IMR-90 (cell line): ENCODE results near the gene FAM177A1. TPM values are rescaled to one million over a fixed set of nuclear protein-coding genes. Genes with fewer than 3 reads are reported as not detected.

Experiments used
- ATAC-seq: fragments of 200-7000 bp; cut with Tn5 transposase; 2 replicates; pipeline ENCODE4 v1.9.1; 2020; ENCODE audit warnings: low read depth, mild to moderate bottlenecking, moderate library complexity
- BruUV-seq: library from RNA; stranded (reverse); fragments of 400-500 nt; replicated peaks from 2 replicates; lab custom pipeline; 2021; lab: Mats Ljungman, UMichigan
- CTCF ChIA-PET: fragments of 300-600 bp; formaldehyde crosslinking; extraction: SDS; loops from one replicate; lab custom pipeline; 2021; ENCODE audit warnings: antibody characterized with exemption; lab: Yijun Ruan, JAX
- POLR2A ChIA-PET: fragments of 300-600 bp; sonication (Branson Sonifier 250); formaldehyde crosslinking; loops from one replicate; lab custom pipeline; 2022; ENCODE audit warnings: antibody characterized with exemption; ENCODE audit not compliant: unreplicated experiment; lab: Charles Lee
- DNase-seq: peaks from one replicate; pipeline ENCODE4 v3.0.0; 2013
- H2AFZ ChIP-seq: replicated peaks from 2 replicates; pipeline ENCODE3; 2013; ENCODE audit warnings: low read length, mild to moderate bottlenecking; ENCODE audit not compliant: poor library complexity
- H2AK5ac ChIP-seq: 2 replicates; pipeline ENCODE4 v1.6.1; 2013; ENCODE audit warnings: low read depth, low read length, inconsistent platforms
- H2AK9ac ChIP-seq: replicated peaks from 2 replicates; pipeline ENCODE3; 2013; ENCODE audit warnings: mild to moderate bottlenecking, low read depth, low read length, moderate library complexity; ENCODE audit not compliant: poor library complexity
- H2BK120ac ChIP-seq: 2 replicates; pipeline ENCODE4 v1.6.1; 2013; ENCODE audit warnings: low read depth, low read length, inconsistent platforms
- H2BK15ac ChIP-seq: 3 replicates; pipeline ENCODE4 v1.6.1; 2013; ENCODE audit warnings: low read depth, low read length, inconsistent platforms
- H2BK20ac ChIP-seq: 2 replicates; pipeline ENCODE4 v1.6.1; 2013; ENCODE audit warnings: low read depth, mild to moderate bottlenecking, inconsistent platforms, low read length, moderate library complexity
- H2BK5ac ChIP-seq: 2 replicates; pipeline ENCODE4 v1.6.1; 2013; ENCODE audit warnings: mild to moderate bottlenecking, low read depth, low read length, inconsistent platforms; ENCODE audit not compliant: poor library complexity, severe bottlenecking
- H3K14ac ChIP-seq: replicated peaks from 2 replicates; pipeline ENCODE4 v1.6.1; 2013; ENCODE audit warnings: low read depth, low read length, inconsistent platforms
- H3K18ac ChIP-seq: 2 replicates; pipeline ENCODE4 v1.6.1; 2013; ENCODE audit warnings: low read depth, low read length, control low read depth
- H3K23ac ChIP-seq: 2 replicates; pipeline ENCODE4 v1.6.1; 2013; ENCODE audit warnings: low read depth, low read length, inconsistent platforms
- H3K27ac ChIP-seq: 2 replicates; pipeline ENCODE4 v1.5.1; 2013; ENCODE audit warnings: mild to moderate bottlenecking, control low read depth, low read length; ENCODE audit not compliant: insufficient read depth
- H3K27me3 ChIP-seq: 2 replicates; pipeline ENCODE4 v1.6.1; 2013; ENCODE audit warnings: low read length; ENCODE audit not compliant: control insufficient read depth, insufficient read depth
- H3K36me3 ChIP-seq: 2 replicates; pipeline ENCODE4 v1.6.1; 2013; ENCODE audit warnings: low read length, mixed read lengths; ENCODE audit not compliant: control insufficient read depth, insufficient read depth
- H3K4ac ChIP-seq: 2 replicates; pipeline ENCODE4 v1.6.1; 2013; ENCODE audit warnings: low read depth, low read length, inconsistent platforms
- H3K4me1 ChIP-seq: 2 replicates; pipeline ENCODE4 v1.6.1; 2013; ENCODE audit warnings: low read length, mixed read lengths; ENCODE audit not compliant: control insufficient read depth, insufficient read depth
- H3K4me2 ChIP-seq: 2 replicates; pipeline ENCODE4 v1.6.1; 2013; ENCODE audit warnings: low read depth, mild to moderate bottlenecking, control low read depth, low read length, moderate library complexity
- H3K4me3 ChIP-seq: 2 replicates; pipeline ENCODE4 v1.5.1; 2013; ENCODE audit warnings: low read depth, mild to moderate bottlenecking, control low read depth, low read length, moderate library complexity; ENCODE audit not compliant: insufficient read depth
- H3K56ac ChIP-seq: 2 replicates; pipeline ENCODE4 v1.6.1; 2013; ENCODE audit warnings: low read length, inconsistent platforms; ENCODE audit not compliant: insufficient read depth; ENCODE audit errors: extremely low read depth
- H3K79me1 ChIP-seq, 2 experiments: 2 replicates each; pipeline ENCODE4 v1.6.1; 2013; ENCODE audit warnings: low read length in 2 of 2, inconsistent platforms in 1 of 2, low read depth in 1 of 2
- H3K9ac ChIP-seq: 2 replicates; pipeline ENCODE4 v1.6.1; 2013; ENCODE audit warnings: low read depth, low read length, control low read depth
- H3K9me1 ChIP-seq: 2 replicates; pipeline ENCODE4 v1.6.1; 2013; ENCODE audit warnings: low read length, inconsistent platforms; ENCODE audit not compliant: insufficient read depth
- H3K9me3 ChIP-seq: 2 replicates; pipeline ENCODE4 v1.6.1; 2013; ENCODE audit warnings: low read length; ENCODE audit not compliant: control insufficient read depth, insufficient read depth
- H4K20me1 ChIP-seq: 2 replicates; pipeline ENCODE4 v1.6.1; 2013; ENCODE audit warnings: low read length, inconsistent platforms; ENCODE audit not compliant: insufficient read depth
- H4K5ac ChIP-seq: 2 replicates; pipeline ENCODE4 v1.6.1; 2013; ENCODE audit warnings: mild to moderate bottlenecking, low read depth, low read length, control low read depth
- H4K8ac ChIP-seq, 2 experiments: 2 replicates each; pipeline ENCODE4 v1.6.1; 2013; ENCODE audit warnings: low read depth in 2 of 2, low read length in 2 of 2, control low read depth in 1 of 2, inconsistent platforms in 1 of 2
- H4K91ac ChIP-seq: 2 replicates; pipeline ENCODE4 v1.6.1; 2013; ENCODE audit warnings: low read depth, low read length, inconsistent platforms; ENCODE audit not compliant: insufficient read depth
- CEBPB ChIP-seq: IDR thresholded peaks from 2 replicates; pipeline ENCODE4 v1.6.1; 2012; ENCODE audit warnings: low read depth, low read length, improper control_type of control experiment
- ELK1 ChIP-seq: fragments of 150-350 bp; IDR thresholded peaks from 2 replicates; pipeline ENCODE4 v1.6.1; 2016; ENCODE audit warnings: low read depth, mild to moderate bottlenecking, low read length, moderate library complexity, borderline replicate concordance
- FOS ChIP-seq: fragments of 150-350 bp; IDR thresholded peaks from 2 replicates; pipeline ENCODE4 v1.6.1; 2016; ENCODE audit warnings: low read depth, low read length
- MAFK ChIP-seq: IDR thresholded peaks from 2 replicates; pipeline ENCODE4 v1.6.1; 2012; ENCODE audit warnings: low read depth, low read length, improper control_type of control experiment
- NFE2L2 ChIP-seq: fragments of 150-350 bp; IDR thresholded peaks from 2 replicates; pipeline ENCODE4 v1.6.1; 2016; ENCODE audit warnings: low read depth, mild to moderate bottlenecking, low read length
- WGBS, 2 experiments: methylation state at CpG; one replicate each; pipeline versions ENCODE4 v1.1.5 to v1.1.7; 2013; ENCODE audit warnings: missing lambda C conversion rate in 2 of 2; ENCODE audit not compliant: insufficient read length in 1 of 2; ENCODE audit errors: extremely low coverage in 2 of 2; 5-methylcytosine and 5-hydroxymethylcytosine counted together
- dilution Hi-C: fragments of 300-500 bp; cut with HindIII; formaldehyde crosslinking; loops from one replicate; pipeline ENCODE4 v1.14.3; 2018; ENCODE audit warnings: low sequenced_read_pairs; ENCODE audit not compliant: unreplicated experiment
- in situ Hi-C: fragments of 300-500 bp; cut with MboI; formaldehyde crosslinking; loops from 3 replicates; pipeline ENCODE4 v1.14.3; 2019; ENCODE audit warnings: low sequenced_read_pairs, inconsistent platforms, mixed read lengths
- intact Hi-C: fragments of 100-400 bp; cut with micrococcal nuclease; formaldehyde crosslinking; loops from 2 replicates; pipeline ENCODE4 v1.10.0; 2022
- polyA plus RNA-seq, 3 experiments: library from polyadenylated mRNA; depleted of rRNA; stranded (reverse); fragments of >200 nt; gene quantifications; 2 replicates each; pipeline ENCODE4 v1.2.3, GENCODE V29; 2012; ENCODE audit warnings: low replicate concordance in 1 of 3
- total RNA-seq: library from RNA; depleted of rRNA; stranded (reverse); fragments of >200 nt; gene quantifications from 2 replicates; pipeline ENCODE4 v1.2.3, GENCODE V29; 2012

FAM177A1 gene
- total and polyA plus RNA-seq, 2 of the 4 experiments (the other 2 are of a cell fraction): 18.5 to 33.4 TPM

GRCh38 chr14:35050652-35051051 lies 4.6 kb downstream of the FAM177A1 start:
- H3K14ac ChIP-seq: peak overlapping the region; percentile 82
- no peak overlapping the region for H4K5ac ChIP-seq
- peak overlapping the region; percentile 54 for H3K18ac ChIP-seq
- H3K27me3 ChIP-seq: no peaks in the 10 kb centered on the region
- in situ Hi-C loops (no loop called here), dilution Hi-C loops (no loop called here), intact Hi-C loops (no loop called here)
- peak overlapping the region; percentile 25; the same call in 1 of the 2 replicates for H2BK20ac ChIP-seq
- peak; percentile 72 for DNase-seq
- peak overlapping the region; percentile 45; the same call in 1 of the 2 replicates for H2BK120ac ChIP-seq
- peaks cover 12 to 57% of the 10 kb centered on the region in 2 experiments for H3K79me1 ChIP-seq
- no peak overlapping the region for H3K56ac ChIP-seq
- peak; percentile 3; the same call in 1 of the 2 replicates for ATAC-seq
- peak overlapping the region in 1 of 2 experiments; percentile 57; a peak in 2 of 4 replicates for H4K8ac ChIP-seq
- peak overlapping the region; percentile 63; the same call in 1 of the 2 replicates for H3K27ac ChIP-seq
- TF ChIP-seq FOS (peak; percentile 24; the same call in 1 of the 2 replicates), ELK1 (no peak), NFE2L2 (peak; percentile 98), MAFK (peak; percentile 82), CEBPB (no peak)
- peaks cover 7% of the 10 kb centered on the region for H3K36me3 ChIP-seq
- peak overlapping the region; percentile 85 for H3K23ac ChIP-seq
- no TSS peak for BruUV-seq
- ChIA-PET POLR2A (interaction anchor here (0.6 kb wide), 1 partner anchor 15 kb away, joined by 7 read pairs; no protein-coding TSS in a partner anchor), CTCF (no interaction called here)
- H3K4me3 ChIP-seq: no peak overlapping the region
- peaks cover 4% of the 10 kb centered on the region; the same call in 1 of the 2 replicates for H3K9me1 ChIP-seq
- H3K4ac ChIP-seq: peak overlapping the region; percentile 85
- no peak overlapping the region for H3K4me2 ChIP-seq
- peaks cover 2% of the 10 kb centered on the region; the same call in 1 of the 2 replicates for H3K4me1 ChIP-seq
- H4K91ac ChIP-seq: peak overlapping the region; percentile 32; the same call in 1 of the 2 replicates
- no peaks in the 10 kb centered on the region for H3K9me3 ChIP-seq
- no peaks in the 10 kb centered on the region for H4K20me1 ChIP-seq
- no peak overlapping the region for H2AFZ ChIP-seq
- H2AK9ac ChIP-seq: no peak overlapping the region
- no peak overlapping the region for H2AK5ac ChIP-seq
- peak overlapping the region; percentile 52 for H2BK5ac ChIP-seq
- WGBS, 2 experiments: no CpG with 5 or more reads among the region's 1 CpG
- H3K9ac ChIP-seq: no peak overlapping the region
- H2BK15ac ChIP-seq: no peak overlapping the region
